Prostate gland (tissue), 2 donors: ENCODE data around the gene AHNAK.

Experiments
- CTCF ChIP-seq, 4 experiments: fragments of 200-600 bp in 2 of 4; fragments of 450-650 bp in 2 of 4; sonication (generic) in 2 of 4; IDR thresholded peaks; 1 replicate in 3 of 4; 2 replicates in 1 of 4; pipeline ENCODE4 v1.5.1; 2016 to 2019; ENCODE audit warnings: antibody characterized with exemption in 4 of 4, mild to moderate bottlenecking in 2 of 4, moderate library complexity in 2 of 4
- POLR2A ChIP-seq: fragments of 450-650 bp; IDR thresholded peaks from one replicate; pipeline ENCODE4 v1.6.1; 2016; ENCODE audit warnings: antibody characterized with exemption, mild to moderate bottlenecking

GRCh38 chr11:62428871-62429560, 117.6 kb downstream of the AHNAK start:
- no peak for TF ChIP-seq CTCF (IDR thresholded peaks at IDR 0.05)
- TF ChIP-seq POLR2A, result no peak
